Activated B cell treated with CpG ODN at 0.5 μM for 24 hours (primary cell): Measurements from ENCODE around the gene IFIT1. TPM values are rescaled to one million over a fixed set of nuclear protein-coding genes. Genes with fewer than 3 reads are reported as not detected.
"Not testable (repeated sequence)": the region's sequence is repeated elsewhere in the genome, so short reads cannot be mapped to it uniquely, and the experiment has no call there.

ENCODE experiments used
- ATAC-seq: fragments of 200-7000 bp; cut with Tn5 transposase; one replicate; pipeline ENCODE4 v1.10.0; 2021; ENCODE audit warnings: low read depth, mild to moderate bottlenecking, moderate library complexity
- CTCF ChIA-PET: fragments of 350-600 bp; sonication (Branson Sonifier 250); formaldehyde crosslinking; loops from one replicate; lab custom pipeline; 2021; ENCODE audit warnings: antibody characterized with exemption; lab: Charles Lee
- POLR2A ChIA-PET: fragments of 350-600 bp; sonication (Branson Sonifier 250); formaldehyde crosslinking; loops from one replicate; lab custom pipeline; 2021; ENCODE audit warnings: antibody characterized with exemption; lab: Charles Lee
- DNase-seq: peaks from one replicate; pipeline ENCODE4 v3.0.0; 2022
- H3K27ac Mint-ChIP-seq: one replicate; pipeline ENCODE4 v1.8.0; 2020; ENCODE audit warnings: mixed read lengths
- H3K27me3 Mint-ChIP-seq: one replicate; pipeline ENCODE4 v1.8.0; 2021; ENCODE audit warnings: mixed read lengths
- H3K36me3 Mint-ChIP-seq: one replicate; pipeline ENCODE4 v1.8.0; 2021; ENCODE audit warnings: low read depth, mixed read lengths
- H3K4me1 Mint-ChIP-seq: one replicate; pipeline ENCODE4 v1.8.0; 2021; ENCODE audit warnings: mixed read lengths
- H3K4me3 Mint-ChIP-seq: one replicate; pipeline ENCODE4 v1.8.0; 2020; ENCODE audit warnings: mild to moderate bottlenecking, mixed read lengths
- H3K9me3 Mint-ChIP-seq: one replicate; pipeline ENCODE4 v1.8.0; 2020; ENCODE audit warnings: mixed read lengths
- intact Hi-C: fragments of 100-400 bp; cut with micrococcal nuclease; formaldehyde crosslinking; loops from one replicate; pipeline ENCODE4 v1.15.1; 2024
- total RNA-seq: library from RNA; stranded (reverse); gene quantifications from 2 replicates; pipeline ENCODE4 v1.2.3, GENCODE V29; 2022
- TF ChIP-seq, protein P1 (sequence below): fragments of 200-600 bp; IDR thresholded peaks from one replicate; pipeline ENCODE4 v1.8.0; 2022; ENCODE audit warnings: antibody characterized with exemption, mild to moderate bottlenecking

IFIT1 gene
- total RNA-seq, 1 donor from 2014 or later: 0.95 TPM

DNA sequence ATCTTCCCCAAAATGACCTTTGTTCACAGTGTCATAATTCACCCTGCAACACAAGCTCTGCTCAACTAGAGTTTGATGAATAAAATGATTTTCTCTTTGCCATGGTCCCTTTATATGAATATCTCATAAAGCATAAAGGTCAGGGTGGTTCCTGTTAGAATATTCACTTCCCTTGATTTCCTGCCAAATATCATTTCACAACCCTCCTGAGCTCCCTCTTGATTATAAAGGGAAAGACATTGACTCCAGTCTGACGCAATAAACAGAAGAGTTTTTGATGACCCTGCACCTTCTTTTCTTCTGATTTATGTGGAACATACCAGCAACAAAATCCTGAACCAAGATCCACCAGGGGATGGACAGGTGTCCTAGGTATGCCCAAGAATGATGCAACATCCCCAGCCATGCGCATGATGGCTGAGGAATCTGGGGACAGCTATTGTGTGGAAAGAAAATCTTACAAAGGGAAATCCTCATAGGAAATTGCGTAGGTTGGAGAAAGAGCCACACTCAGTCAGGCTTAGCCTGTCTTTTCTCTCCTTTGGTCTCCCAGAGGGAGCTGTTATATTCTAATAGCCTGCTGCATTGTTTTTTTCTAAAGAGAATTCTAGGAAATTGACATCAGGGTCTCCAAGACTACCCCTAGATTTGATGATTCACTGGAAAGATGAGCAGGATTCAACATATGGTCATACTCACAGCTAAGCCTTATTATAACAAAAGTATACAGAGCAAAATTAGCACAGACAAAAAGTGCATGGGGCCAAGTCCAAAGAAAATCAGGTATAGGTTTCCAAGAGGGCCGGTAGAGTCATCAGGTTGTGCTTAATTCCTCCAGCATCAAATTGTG, 45.8 kb upstream of the IFIT1 start:
- no peaks in the 10 kb centered on the region for H3K9me3 Mint-ChIP-seq
- H3K27ac Mint-ChIP-seq: no peak overlapping the region
- H3K4me3 Mint-ChIP-seq: no peak overlapping the region
- POLR2A ChIA-PET: interaction anchor here (0.5 kb wide), 1 partner anchor 11 kb away, joined by 7 read pairs; no protein-coding TSS in a partner anchor
- H3K4me1 Mint-ChIP-seq: peaks cover 43% of the 10 kb centered on the region
- CTCF ChIA-PET: interaction anchor here (1.5 kb wide), 1 partner anchor 23 kb away, joined by 4 read pairs; no protein-coding TSS in a partner anchor
- no peaks in the 10 kb centered on the region for H3K27me3 Mint-ChIP-seq
- ATAC-seq (no peak), DNase-seq (no peak)
- TF ChIP-seq, protein P1, sequence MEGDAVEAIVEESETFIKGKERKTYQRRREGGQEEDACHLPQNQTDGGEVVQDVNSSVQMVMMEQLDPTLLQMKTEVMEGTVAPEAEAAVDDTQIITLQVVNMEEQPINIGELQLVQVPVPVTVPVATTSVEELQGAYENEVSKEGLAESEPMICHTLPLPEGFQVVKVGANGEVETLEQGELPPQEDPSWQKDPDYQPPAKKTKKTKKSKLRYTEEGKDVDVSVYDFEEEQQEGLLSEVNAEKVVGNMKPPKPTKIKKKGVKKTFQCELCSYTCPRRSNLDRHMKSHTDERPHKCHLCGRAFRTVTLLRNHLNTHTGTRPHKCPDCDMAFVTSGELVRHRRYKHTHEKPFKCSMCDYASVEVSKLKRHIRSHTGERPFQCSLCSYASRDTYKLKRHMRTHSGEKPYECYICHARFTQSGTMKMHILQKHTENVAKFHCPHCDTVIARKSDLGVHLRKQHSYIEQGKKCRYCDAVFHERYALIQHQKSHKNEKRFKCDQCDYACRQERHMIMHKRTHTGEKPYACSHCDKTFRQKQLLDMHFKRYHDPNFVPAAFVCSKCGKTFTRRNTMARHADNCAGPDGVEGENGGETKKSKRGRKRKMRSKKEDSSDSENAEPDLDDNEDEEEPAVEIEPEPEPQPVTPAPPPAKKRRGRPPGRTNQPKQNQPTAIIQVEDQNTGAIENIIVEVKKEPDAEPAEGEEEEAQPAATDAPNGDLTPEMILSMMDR: no peak
- intact Hi-C loops: no loop called here
- no peaks in the 10 kb centered on the region for H3K36me3 Mint-ChIP-seq

DNA sequence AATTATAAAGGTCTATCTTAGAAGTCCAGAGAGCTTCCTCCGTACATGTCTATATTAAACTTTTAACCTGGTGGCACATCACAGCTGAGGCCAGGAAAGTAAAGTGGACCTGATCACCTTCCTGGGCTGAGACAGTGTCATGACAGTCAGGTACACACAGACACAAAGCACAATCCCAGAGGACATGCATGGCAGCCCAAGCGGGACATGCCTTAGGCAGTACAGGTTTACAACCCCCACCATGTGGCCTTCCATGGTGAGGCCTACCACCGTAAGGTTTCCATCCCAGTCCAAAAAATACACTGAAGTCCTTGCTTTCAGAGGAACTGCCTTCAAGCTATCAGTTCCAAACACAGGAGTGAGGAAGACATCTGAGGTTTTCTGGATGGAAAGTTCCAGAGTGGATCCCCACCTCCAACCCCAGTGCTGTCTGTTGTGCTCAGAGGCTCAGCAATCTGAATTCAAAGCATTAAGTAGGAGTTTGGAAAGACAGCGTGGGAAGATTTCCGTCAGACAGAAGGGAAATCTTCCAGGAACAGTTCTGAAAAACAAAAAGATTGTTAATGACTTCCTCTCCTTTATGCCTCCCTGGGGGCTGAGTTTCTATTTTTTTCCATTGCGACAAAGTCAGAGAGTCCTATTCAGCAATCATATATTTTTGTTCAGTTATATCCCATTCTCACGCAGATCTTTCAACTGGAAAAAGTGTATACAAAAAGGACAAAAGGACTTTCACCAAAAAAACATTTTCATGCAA, 44.5 kb upstream of the IFIT1 start:
- H3K27ac Mint-ChIP-seq: no peak overlapping the region

DNA sequence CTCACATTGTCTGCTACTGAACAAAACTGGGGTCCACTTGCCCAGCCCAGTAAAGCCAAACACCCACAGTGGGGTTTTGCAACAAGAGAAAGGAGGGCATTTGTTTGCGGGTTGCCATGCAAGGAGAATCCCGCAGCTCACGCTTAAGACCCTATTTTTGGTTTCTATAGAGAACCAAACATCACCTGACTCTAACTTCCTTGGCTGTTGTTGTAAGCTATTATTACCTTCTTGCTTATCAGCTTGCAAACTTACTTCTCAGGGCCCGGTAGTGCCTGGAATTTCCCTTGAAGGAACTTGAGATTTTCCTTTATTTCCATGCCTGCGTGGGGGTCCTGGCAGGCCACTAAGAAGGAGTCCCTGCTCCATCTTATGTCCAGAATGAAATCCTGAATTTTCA, 43.9 kb upstream of the IFIT1 start:
- TF ChIP-seq, protein P1: no peak
- DNase-seq (no peak), ATAC-seq (no peak)
- POLR2A ChIA-PET: no interaction called here
- Mint-ChIP-seq H3K4me3 (peak overlapping the region; percentile 46), H3K9me3 (peaks cover 2% of the 10 kb centered on the region), H3K36me3 (no peaks in the 10 kb centered on the region), H3K4me1 (peaks cover 49% of the 10 kb centered on the region), H3K27me3 (no peaks in the 10 kb centered on the region), H3K27ac (no peak overlapping the region)
- CTCF ChIA-PET: no interaction called here
- intact Hi-C loops: no loop called here

More for the DNA sequence above, 44.5 kb upstream of the IFIT1 start:
- Mint-ChIP-seq H3K4me3 (peak overlapping the region; percentile 46), H3K4me1 (peaks cover 49% of the 10 kb centered on the region), H3K9me3 (no peaks in the 10 kb centered on the region), H3K36me3 (no peaks in the 10 kb centered on the region), H3K27me3 (no peaks in the 10 kb centered on the region)
- intact Hi-C loops: no loop called here
- TF ChIP-seq, protein P1: no peak
- ChIA-PET POLR2A (interaction anchor here (0.5 kb wide), 1 partner anchor 12 kb away, joined by 7 read pairs; no protein-coding TSS in a partner anchor), CTCF (no interaction called here)
- ATAC-seq: peak; percentile 18
- DNase-seq: no peak

DNA sequence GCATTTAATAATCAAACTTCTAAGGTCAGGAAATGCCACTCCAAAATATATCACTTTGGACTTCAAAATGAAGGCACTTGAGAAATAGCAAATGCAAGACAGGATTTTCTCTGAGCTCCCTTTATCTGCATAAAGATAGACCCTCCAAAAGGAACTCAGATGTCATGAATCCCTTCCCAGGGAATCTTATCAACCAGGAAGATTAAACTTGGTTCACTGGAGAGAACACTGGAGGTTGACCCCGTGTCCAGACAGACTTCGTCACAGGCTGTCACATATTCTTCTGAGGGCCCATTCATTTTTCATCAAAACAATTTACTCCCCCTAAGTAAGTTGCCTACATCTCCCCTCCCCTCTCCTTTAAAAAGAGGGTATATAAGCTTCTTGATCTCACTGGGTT, 43.4 kb upstream of the IFIT1 start:
- ChIA-PET CTCF (no interaction called here), POLR2A (no interaction called here)
- TF ChIP-seq, protein P1: no peak
- no peaks in the 10 kb centered on the region for H3K27me3 Mint-ChIP-seq
- peaks cover 4% of the 10 kb centered on the region for H3K9me3 Mint-ChIP-seq
- peaks cover 49% of the 10 kb centered on the region for H3K4me1 Mint-ChIP-seq
- no peaks in the 10 kb centered on the region for H3K36me3 Mint-ChIP-seq
- intact Hi-C loops: no loop called here
- DNase-seq (no peak), ATAC-seq (no peak)
- no peak overlapping the region for H3K27ac Mint-ChIP-seq
- no peak overlapping the region for H3K4me3 Mint-ChIP-seq

DNA sequence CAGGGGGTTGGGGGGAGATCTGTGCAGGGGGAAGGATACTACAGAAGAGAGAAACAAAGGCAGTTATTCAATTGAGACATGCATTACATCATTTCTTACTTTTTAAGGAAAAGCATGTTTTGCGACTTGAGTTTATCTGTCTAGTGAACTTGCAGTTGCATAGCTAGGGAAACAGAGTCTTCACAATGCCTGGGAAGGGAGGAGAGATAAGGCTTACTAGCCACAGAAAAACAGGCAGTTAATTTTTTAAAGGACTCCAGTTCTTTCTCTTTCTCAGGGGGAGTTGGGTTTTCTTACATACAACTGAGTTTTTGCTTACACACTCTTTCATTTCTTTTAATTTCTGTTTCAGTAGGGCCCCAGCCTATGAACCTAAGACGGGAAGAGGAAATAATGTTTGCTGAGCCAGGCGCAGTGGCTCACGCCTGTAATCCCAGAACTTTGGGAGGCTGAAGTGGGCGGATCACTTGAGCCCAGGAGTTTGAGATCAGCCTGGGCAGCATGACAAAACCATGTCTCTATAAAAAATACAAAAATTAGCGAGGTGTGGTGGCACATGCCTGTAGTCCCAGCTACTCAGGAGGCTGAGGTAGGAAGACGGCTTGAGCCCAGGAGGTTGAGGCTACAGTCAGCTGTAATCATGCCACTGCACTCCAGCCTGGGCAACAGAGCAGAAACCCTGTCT, 41.6 kb upstream of the IFIT1 start:
- H3K9me3 Mint-ChIP-seq, H3K4me3 Mint-ChIP-seq, intact Hi-C loops, CTCF ChIA-PET, DNase-seq, POLR2A ChIA-PET, H3K36me3 Mint-ChIP-seq, H3K27me3 Mint-ChIP-seq: not testable (repeated sequence)
- Mint-ChIP-seq H3K27ac (peak overlapping the region; percentile 13), H3K4me1 (peaks cover 49% of the 10 kb centered on the region)
- peak; percentile 37 for ATAC-seq
